WI38 (cell line): ENCODE measurements around the gene DBP.
A peak's percentile ranks its signal among the peaks of the same experiment; 100 is the strongest.

Experiments used
- H3K4me3 ChIP-seq: 2 replicates; pipeline ENCODE4 v1.5.1; 2011; ENCODE audit warnings: low read depth, mild to moderate bottlenecking, control low read depth, low read length
- TF ChIP-seq, protein P1 (sequence below): IDR thresholded peaks from 2 replicates; pipeline ENCODE4 v1.5.1; 2012; ENCODE audit warnings: low read depth, mild to moderate bottlenecking, control low read depth, low read length

The DBP gene

DNA sequence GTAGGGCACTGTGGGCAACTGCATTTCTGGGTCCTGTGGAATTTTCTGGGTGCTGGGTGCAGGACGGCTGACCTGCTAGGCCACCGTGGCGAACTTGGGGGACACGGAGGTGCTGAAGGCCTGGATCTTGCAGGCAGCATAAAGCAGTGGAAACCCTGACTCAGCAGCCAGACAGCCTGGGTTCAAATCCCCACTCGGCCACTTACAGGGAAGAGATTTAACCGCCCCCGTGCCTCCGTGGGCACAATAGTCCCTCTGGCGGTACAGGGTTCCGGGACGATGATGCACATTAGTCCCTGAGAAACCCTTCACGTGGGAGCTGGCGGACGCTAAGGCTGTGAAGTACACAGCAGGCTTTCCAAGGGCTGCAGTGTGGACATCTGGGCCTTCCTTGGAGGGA is 25.3 kb downstream of the DBP start:
- H3K4me3 ChIP-seq = no peak overlapping the region
- TF ChIP-seq, protein P1, sequence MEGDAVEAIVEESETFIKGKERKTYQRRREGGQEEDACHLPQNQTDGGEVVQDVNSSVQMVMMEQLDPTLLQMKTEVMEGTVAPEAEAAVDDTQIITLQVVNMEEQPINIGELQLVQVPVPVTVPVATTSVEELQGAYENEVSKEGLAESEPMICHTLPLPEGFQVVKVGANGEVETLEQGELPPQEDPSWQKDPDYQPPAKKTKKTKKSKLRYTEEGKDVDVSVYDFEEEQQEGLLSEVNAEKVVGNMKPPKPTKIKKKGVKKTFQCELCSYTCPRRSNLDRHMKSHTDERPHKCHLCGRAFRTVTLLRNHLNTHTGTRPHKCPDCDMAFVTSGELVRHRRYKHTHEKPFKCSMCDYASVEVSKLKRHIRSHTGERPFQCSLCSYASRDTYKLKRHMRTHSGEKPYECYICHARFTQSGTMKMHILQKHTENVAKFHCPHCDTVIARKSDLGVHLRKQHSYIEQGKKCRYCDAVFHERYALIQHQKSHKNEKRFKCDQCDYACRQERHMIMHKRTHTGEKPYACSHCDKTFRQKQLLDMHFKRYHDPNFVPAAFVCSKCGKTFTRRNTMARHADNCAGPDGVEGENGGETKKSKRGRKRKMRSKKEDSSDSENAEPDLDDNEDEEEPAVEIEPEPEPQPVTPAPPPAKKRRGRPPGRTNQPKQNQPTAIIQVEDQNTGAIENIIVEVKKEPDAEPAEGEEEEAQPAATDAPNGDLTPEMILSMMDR = no peak

DNA sequence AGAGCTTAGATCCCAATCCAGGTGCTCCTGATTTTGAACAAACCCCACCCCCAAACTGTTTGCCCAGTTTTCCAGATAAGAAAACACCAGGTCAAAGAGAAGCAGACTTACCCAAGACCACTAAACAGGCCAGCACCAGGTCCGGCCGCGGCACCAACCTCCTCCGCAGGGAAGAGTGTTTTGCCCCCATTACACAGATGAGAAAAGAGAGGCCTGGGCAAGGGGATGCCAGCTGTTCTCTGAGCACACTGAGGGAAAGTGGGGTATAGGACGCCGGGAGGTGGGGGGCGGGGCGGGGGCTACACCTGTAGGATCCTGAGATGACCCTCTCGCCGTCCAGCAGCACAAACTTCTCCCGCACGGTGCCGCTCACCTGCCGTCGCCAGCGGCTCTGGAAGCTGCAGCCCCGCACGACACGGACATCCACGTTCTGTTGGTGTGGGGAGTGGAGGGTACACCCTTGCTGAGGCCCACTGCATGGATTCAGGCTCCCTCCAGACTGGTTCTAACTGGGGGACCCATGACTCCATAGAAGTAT is 27.5 kb downstream of the DBP start:
- TF ChIP-seq, protein P1 = no peak
- no peak overlapping the region for H3K4me3 ChIP-seq

DNA sequence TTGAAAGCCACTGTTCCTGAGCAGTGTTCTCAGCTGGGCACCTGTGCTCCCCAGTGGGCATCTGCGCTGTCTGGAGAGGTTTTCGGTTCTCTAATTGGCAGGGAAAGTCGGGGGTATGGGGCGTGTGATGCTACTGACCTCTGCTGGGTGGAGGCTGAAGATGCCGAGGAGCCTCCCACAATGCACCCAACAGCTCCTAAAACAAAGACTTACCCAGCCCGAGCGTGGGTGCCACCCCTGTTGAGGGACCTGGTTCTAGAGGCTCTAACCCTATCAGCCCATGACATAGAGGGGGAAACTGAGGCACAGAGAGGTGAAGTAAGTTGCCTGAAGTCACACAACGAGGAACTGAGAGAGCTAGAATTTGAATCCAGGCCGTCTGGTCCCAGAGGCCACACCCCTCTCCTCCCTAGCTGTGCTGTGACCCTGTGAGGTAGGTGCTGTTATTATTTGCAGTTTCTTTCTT is 28.3 kb downstream of the DBP start:
- TF ChIP-seq, protein P1 = peak; percentile 59
- H3K4me3 ChIP-seq = no peak overlapping the region

DNA sequence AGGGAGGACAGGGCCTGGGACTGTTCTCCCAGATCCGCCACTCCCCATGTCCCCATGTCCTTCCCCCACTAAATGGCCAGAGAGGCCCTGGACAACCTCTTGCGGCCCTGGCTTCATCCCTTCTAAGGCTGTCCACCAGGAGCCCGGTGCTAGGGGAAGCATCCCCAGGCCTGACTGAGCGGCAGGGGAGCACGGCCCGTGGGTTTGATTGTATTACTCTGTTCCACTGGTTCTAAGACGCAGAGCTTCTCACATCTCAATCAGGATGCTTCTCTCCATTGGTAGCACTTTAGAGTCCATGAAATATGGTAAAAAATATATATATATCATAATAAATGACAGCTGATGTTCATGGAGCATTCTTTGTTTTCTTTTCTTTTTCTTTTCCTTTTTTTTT is 29.8 kb downstream of the DBP start:
- H3K4me3 ChIP-seq = no peak overlapping the region
- TF ChIP-seq, protein P1 = no peak

DNA sequence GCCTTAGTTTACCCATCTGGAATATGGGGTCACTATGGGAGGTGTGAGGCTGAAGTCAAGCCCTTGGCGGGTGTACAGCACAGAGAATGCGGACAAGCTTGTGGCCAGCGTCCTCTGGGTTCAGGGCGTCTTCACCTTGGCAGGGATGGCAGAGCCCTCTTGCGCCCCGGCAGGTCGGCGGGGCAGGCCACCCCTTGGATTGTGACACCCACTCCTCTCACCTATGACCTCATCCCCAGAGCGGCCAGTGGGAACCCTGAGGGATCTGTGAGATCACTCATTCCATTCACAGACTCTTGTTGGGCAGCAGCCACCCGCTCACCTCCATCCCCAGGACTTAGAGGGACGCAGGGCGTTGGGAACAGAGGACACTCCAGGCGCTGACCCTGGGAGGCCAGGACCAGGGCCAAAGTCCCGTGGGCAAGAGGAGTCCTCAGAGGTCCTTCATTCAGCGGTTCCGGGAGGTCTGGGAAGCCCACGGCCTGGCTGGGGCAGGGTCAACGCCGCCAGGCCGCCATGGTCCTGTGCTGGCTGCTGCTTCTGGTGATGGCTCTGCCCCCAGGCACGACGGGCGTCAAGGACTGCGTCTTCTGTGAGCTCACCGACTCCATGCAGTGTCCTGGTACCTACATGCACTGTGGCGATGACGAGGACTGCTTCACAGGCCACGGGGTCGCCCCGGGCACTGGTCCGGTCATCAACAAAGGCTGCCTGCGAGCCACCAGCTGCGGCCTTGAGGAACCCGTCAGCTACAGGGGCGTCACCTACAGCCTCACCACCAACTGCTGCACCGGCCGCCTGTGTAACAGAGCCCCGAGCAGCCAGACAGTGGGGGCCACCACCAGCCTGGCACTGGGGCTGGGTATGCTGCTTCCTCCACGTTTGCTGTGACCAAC is 30.5 kb downstream of the DBP start, which contains the start of gene SPACA4:
Gene SPACA4, plus strand, starts transcription at position 280 of the 896 bp plus-strand sequence. Its CDS starts 237 bp downstream, at position 517.
- no peak within 1 kb of the TSS for H3K4me3 ChIP-seq
- TF ChIP-seq, protein P1 = no peak

DNA sequence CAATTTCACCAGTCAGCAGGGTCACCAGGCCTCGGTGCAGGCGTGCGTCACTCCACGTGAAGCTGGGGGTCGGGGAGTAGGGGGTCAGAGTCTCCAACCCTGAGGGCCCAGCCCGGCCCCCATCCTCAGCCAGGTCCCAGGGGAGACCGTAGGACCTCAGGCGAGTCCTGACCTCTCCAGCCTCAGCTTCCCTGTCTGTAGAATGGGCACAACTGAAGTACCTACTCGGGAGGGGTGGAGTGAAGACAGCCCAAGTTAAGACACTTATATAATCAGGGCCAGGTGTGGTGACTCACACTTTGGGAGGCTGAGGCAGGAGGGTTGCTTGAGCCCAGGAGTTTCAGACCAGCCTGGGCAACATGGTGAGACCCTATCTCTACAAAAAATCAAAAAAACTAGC is 33.3 kb downstream of the DBP start:
- TF ChIP-seq, protein P1 = no peak
- H3K4me3 ChIP-seq = no peak overlapping the region

DNA sequence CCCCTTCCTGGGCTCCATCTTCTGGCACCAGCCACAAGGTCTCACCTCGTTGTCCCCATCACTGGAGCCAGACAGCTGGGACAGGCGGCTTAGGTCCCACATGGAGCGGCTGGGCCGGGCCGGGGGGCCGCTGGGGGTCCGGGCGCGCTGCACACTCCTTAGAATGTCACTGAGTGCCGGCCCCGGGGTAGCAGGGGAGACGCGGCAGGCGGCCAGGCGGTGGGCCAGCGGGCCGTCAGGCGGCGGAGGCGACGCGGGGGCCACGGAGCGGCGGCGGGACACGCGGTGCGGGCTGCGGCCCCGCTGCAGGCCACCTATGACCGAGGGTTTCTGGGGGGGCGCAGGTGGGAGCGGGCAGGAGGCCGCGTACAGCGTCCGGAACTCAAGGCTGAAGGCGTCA is 33.7 kb downstream of the DBP start:
- TF ChIP-seq, protein P1 = no peak
- no peak overlapping the region for H3K4me3 ChIP-seq
